ENCODE results near the gene ELF4.

DNA sequence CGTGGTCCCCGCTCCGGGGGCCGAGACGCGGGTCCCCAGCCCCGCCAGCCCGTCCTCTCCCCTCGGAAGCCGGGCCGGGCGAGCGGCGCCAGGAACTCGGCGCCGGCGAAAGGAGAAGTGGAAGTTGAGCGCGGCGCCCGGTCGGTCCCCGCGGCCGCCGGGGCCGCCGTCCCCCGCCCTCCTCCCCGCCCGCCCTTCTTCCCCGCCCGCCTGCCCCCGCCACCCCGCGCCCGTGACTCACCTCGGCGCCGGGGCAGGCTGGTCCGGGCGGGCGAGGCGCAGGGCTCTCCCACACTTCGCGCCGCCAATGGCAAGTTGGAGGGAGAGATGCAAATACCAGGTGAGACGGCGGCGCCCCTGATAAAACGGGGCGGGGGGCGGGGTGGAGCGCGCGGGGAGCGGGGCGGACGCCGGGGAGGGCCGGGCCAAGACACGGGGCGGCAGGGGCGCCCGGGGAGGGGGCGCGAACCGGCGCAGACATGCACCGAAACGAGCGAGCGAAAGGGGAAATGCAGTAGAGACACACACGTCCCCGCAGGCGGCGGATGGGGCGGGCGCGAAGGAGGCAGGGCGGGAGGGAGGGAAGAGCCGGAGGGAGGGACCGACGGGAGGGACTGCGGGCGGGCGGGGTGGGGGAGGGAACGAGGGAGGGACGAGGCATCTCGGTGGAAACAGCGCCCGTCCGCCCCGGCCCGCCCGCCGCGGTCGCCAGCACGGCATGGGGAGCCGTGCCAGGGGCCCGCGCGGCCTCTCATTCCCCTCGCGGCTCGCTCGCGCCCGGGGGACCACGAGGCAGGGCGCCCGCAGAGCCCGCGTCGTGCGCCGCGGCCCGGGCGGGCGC, at the start of gene ELF4:
- TF ChIP-seq RAD21 (CRISPR knock-in tag; conservative IDR thresholded peaks at IDR 0.05 in 1 of 2, IDR thresholded peaks at IDR 0.05 in 1 of 2) = no peak
- TF ChIP-seq, protein P1, sequence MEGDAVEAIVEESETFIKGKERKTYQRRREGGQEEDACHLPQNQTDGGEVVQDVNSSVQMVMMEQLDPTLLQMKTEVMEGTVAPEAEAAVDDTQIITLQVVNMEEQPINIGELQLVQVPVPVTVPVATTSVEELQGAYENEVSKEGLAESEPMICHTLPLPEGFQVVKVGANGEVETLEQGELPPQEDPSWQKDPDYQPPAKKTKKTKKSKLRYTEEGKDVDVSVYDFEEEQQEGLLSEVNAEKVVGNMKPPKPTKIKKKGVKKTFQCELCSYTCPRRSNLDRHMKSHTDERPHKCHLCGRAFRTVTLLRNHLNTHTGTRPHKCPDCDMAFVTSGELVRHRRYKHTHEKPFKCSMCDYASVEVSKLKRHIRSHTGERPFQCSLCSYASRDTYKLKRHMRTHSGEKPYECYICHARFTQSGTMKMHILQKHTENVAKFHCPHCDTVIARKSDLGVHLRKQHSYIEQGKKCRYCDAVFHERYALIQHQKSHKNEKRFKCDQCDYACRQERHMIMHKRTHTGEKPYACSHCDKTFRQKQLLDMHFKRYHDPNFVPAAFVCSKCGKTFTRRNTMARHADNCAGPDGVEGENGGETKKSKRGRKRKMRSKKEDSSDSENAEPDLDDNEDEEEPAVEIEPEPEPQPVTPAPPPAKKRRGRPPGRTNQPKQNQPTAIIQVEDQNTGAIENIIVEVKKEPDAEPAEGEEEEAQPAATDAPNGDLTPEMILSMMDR (IDR thresholded peaks at IDR 0.05 in 2 of 3, conservative IDR thresholded peaks at IDR 0.05 in 1 of 3; ENCODE audit: insufficient read depth in 2 of 3, low read depth in 1 of 3, low read length in 3 of 3) = no peak
- TF ChIP-seq MYC (IDR thresholded peaks at IDR 0.05; ENCODE audit: low read depth, low read length) = 0 out of 2 replicates have a peak, but pooled peaks have one; percentile 14
- TF ChIP-seq MYC (CRISPR knock-in tag; IDR thresholded peaks at IDR 0.05; ENCODE audit: borderline replicate concordance, low read depth) = no peak
- no peak for TF ChIP-seq ZNF24 (IDR thresholded peaks at IDR 0.05)
- no peak for TF ChIP-seq RNF2 (IDR thresholded peaks at IDR 0.05)
- no peak for TF ChIP-seq ZBED1 (IDR thresholded peaks at IDR 0.05)
- TF ChIP-seq CHCHD3 (CRISPR knock-in tag; IDR thresholded peaks at IDR 0.05) = no peak
- TF ChIP-seq, protein P2, sequence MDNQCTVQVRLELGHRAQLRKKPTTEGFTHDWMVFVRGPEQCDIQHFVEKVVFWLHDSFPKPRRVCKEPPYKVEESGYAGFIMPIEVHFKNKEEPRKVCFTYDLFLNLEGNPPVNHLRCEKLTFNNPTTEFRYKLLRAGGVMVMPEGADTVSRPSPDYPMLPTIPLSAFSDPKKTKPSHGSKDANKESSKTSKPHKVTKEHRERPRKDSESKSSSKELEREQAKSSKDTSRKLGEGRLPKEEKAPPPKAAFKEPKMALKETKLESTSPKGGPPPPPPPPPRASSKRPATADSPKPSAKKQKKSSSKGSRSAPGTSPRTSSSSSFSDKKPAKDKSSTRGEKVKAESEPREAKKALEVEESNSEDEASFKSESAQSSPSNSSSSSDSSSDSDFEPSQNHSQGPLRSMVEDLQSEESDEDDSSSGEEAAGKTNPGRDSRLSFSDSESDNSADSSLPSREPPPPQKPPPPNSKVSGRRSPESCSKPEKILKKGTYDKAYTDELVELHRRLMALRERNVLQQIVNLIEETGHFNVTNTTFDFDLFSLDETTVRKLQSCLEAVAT (IDR thresholded peaks at IDR 0.05) = no peak
- TF ChIP-seq RBM25 (IDR thresholded peaks at IDR 0.05; ENCODE audit: low read depth, low read length, severe bottlenecking) = no peak
- TF ChIP-seq ZNF274 (IDR thresholded peaks at IDR 0.05; ENCODE audit: borderline replicate concordance, low read depth, low read length) = no peak
- no peak for TF ChIP-seq EZH2 (IDR thresholded peaks at IDR 0.05; ENCODE audit: borderline replicate concordance, low read depth, low read length)
- TF ChIP-seq, protein P3, sequence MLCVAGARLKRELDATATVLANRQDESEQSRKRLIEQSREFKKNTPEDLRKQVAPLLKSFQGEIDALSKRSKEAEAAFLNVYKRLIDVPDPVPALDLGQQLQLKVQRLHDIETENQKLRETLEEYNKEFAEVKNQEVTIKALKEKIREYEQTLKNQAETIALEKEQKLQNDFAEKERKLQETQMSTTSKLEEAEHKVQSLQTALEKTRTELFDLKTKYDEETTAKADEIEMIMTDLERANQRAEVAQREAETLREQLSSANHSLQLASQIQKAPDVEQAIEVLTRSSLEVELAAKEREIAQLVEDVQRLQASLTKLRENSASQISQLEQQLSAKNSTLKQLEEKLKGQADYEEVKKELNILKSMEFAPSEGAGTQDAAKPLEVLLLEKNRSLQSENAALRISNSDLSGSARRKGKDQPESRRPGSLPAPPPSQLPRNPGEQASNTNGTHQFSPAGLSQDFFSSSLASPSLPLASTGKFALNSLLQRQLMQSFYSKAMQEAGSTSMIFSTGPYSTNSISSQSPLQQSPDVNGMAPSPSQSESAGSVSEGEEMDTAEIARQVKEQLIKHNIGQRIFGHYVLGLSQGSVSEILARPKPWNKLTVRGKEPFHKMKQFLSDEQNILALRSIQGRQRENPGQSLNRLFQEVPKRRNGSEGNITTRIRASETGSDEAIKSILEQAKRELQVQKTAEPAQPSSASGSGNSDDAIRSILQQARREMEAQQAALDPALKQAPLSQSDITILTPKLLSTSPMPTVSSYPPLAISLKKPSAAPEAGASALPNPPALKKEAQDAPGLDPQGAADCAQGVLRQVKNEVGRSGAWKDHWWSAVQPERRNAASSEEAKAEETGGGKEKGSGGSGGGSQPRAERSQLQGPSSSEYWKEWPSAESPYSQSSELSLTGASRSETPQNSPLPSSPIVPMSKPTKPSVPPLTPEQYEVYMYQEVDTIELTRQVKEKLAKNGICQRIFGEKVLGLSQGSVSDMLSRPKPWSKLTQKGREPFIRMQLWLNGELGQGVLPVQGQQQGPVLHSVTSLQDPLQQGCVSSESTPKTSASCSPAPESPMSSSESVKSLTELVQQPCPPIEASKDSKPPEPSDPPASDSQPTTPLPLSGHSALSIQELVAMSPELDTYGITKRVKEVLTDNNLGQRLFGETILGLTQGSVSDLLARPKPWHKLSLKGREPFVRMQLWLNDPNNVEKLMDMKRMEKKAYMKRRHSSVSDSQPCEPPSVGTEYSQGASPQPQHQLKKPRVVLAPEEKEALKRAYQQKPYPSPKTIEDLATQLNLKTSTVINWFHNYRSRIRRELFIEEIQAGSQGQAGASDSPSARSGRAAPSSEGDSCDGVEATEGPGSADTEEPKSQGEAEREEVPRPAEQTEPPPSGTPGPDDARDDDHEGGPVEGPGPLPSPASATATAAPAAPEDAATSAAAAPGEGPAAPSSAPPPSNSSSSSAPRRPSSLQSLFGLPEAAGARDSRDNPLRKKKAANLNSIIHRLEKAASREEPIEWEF (CRISPR knock-in tag; IDR thresholded peaks at IDR 0.05) = no peak

Measured in K562 (cell line).